ENCODE measurements around the gene EGFR.

The EGFR gene

DNA sequence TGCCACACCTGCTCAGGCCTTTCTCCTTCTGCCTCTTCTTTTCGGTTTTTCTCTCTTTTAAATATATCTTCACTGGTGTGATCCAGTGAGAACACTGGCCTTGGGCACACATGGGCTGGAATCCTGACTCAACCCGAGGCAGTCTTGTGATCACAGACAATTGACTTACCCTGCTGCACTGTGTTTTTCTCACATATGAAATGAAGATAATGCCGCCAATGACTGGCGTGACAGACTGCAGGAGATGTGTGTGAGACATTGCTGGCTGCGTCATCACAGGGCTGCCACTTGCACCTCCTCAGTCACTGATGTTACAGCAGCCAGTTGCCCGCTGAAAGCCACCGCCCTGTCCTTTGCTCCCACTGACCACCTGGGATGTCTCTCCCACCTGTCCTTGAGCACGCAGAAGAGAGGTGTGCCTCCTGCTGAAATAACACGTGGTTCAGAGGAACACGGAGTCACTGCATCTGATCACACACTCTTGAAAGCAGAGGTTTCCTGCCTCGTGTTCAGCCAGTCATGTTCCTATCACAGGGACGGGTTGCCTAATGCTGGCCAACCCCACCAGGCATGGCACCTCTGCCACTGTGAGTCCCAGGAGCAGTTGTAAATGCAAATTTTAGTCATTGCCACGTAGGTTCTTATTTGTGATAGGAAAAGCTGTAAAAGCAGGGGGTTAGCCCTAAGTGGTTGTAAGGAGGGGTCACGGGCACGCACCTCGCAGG is 221.8 kb downstream of the EGFR start:
- ATAC-seq = no peak
- TF ChIP-seq PPARA (CRISPR knock-in tag; IDR thresholded peaks at IDR 0.05; ENCODE audit: borderline replicate concordance) (no peak), SNAI2 (CRISPR knock-in tag; IDR thresholded peaks at IDR 0.05) (no peak), TOX (CRISPR knock-in tag; IDR thresholded peaks at IDR 0.05; ENCODE audit: borderline replicate concordance) (no peak), ISL1 (CRISPR knock-in tag; IDR thresholded peaks at IDR 0.05) (no peak), ZNF8 (CRISPR knock-in tag; IDR thresholded peaks at IDR 0.05) (no peak)
- TF ChIP-seq, protein P1, sequence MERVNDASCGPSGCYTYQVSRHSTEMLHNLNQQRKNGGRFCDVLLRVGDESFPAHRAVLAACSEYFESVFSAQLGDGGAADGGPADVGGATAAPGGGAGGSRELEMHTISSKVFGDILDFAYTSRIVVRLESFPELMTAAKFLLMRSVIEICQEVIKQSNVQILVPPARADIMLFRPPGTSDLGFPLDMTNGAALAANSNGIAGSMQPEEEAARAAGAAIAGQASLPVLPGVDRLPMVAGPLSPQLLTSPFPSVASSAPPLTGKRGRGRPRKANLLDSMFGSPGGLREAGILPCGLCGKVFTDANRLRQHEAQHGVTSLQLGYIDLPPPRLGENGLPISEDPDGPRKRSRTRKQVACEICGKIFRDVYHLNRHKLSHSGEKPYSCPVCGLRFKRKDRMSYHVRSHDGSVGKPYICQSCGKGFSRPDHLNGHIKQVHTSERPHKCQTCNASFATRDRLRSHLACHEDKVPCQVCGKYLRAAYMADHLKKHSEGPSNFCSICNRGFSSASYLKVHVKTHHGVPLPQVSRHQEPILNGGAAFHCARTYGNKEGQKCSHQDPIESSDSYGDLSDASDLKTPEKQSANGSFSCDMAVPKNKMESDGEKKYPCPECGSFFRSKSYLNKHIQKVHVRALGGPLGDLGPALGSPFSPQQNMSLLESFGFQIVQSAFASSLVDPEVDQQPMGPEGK (CRISPR knock-in tag; IDR thresholded peaks at IDR 0.05; ENCODE audit: borderline replicate concordance) = no peak
- TF ChIP-seq, protein P2, sequence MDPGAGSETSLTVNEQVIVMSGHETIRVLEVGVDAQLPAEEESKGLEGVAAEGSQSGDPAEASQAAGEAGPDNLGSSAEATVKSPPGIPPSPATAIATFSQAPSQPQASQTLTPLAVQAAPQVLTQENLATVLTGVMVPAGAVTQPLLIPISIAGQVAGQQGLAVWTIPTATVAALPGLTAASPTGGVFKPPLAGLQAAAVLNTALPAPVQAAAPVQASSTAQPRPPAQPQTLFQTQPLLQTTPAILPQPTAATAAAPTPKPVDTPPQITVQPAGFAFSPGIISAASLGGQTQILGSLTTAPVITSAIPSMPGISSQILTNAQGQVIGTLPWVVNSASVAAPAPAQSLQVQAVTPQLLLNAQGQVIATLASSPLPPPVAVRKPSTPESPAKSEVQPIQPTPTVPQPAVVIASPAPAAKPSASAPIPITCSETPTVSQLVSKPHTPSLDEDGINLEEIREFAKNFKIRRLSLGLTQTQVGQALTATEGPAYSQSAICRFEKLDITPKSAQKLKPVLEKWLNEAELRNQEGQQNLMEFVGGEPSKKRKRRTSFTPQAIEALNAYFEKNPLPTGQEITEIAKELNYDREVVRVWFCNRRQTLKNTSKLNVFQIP (CRISPR knock-in tag; IDR thresholded peaks at IDR 0.05; ENCODE audit: borderline replicate concordance, low read depth) = no peak

DNA sequence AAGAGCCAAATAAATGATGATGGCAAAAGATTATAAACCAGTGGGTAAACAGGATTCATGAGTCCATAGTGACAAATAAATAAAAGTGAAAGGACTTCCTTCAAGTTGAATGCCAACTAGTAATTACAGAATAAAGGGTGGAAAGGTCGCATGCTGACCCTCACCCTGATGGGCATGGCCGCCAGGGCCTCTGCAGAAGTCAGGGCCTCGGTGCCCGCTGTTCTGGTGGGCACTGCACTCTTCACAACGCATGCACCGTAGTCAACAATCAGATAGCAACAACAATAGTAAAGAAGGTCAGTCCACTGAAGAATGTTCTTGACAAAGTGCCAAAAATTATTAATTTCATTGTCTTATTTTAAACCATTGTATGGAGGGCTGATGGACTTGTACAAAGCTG is 223.1 kb downstream of the EGFR start:
- ATAC-seq = no peak
- no peak for TF ChIP-seq ZFP30 (CRISPR knock-in tag; IDR thresholded peaks at IDR 0.05)
- no peak for TF ChIP-seq ZFP3 (CRISPR knock-in tag; IDR thresholded peaks at IDR 0.05)
- TF ChIP-seq OSR1 (CRISPR knock-in tag; IDR thresholded peaks at IDR 0.05) = no peak

DNA sequence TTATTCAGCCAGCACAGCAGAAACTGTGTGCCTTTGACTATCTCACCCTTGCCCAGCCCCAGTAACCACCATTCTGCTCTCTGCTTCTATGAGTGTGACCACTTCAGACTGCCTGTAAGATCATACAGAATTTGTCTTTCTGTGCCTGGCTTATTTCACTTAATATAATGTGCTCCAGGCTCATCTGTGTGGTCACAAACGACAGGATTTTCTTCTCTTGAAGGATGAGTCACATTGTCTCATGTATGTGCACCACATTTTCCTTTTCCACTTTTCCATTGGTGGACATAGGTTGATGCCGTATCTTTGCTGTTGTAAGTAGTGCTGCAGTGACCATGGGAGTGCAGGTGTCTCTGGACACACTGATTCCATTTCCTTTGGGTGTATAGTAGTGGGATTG is 223.8 kb downstream of the EGFR start:
- ATAC-seq = peak; percentile 68
- TF ChIP-seq ZNF565 (CRISPR knock-in tag; conservative IDR thresholded peaks at IDR 0.05; ENCODE audit: low read depth) (no peak), TOX (CRISPR knock-in tag; IDR thresholded peaks at IDR 0.05; ENCODE audit: borderline replicate concordance) (0 out of 2 replicates have a peak, but pooled peaks have one; percentile 35)
- TF ChIP-seq, protein P3, sequence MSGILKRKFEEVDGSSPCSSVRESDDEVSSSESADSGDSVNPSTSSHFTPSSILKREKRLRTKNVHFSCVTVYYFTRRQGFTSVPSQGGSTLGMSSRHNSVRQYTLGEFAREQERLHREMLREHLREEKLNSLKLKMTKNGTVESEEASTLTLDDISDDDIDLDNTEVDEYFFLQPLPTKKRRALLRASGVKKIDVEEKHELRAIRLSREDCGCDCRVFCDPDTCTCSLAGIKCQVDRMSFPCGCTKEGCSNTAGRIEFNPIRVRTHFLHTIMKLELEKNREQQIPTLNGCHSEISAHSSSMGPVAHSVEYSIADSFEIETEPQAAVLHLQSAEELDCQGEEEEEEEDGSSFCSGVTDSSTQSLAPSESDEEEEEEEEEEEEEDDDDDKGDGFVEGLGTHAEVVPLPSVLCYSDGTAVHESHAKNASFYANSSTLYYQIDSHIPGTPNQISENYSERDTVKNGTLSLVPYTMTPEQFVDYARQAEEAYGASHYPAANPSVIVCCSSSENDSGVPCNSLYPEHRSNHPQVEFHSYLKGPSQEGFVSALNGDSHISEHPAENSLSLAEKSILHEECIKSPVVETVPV (CRISPR knock-in tag; IDR thresholded peaks at IDR 0.05) = no peak

DNA sequence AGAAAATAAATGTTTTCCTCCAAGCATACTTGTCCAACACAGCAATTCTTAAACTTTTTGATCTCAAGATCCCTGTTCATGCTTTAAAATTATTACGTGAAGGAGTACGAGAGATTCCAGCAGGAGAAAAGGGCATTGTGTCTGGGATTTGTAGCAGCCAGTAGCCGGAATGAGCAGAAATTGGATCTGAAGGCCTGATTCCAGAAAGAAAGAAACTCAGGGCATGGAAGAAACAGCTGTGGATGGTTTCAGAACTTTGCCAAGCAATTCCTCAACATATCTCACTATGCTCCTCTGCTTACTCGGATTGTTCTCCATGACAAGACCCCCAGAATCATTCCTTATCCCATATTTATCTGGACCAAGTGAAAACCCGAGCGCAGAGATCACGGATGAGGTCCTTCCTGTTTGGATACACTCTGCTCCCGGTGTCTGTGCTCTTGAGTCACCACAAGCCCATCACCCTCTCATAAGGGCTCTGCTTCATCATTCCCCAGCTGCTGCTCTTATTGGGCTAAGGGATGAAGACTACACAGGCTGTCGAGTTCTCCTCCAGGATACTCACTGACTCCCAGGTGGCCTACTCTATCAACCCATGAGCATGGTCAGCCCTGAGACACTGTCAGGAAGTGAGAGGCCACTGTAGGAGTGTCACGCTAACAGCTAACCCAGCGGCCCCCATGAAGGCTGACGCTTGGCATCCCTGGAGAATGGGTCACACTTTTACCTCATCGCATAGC is 225.4 kb downstream of the EGFR start:
- TF ChIP-seq ZC3H10 (CRISPR knock-in tag; IDR thresholded peaks at IDR 0.05) (no peak), CSDC2 (CRISPR knock-in tag; IDR thresholded peaks at IDR 0.05) (no peak), TOX (CRISPR knock-in tag; IDR thresholded peaks at IDR 0.05; ENCODE audit: borderline replicate concordance) (no peak), ZFP3 (CRISPR knock-in tag; IDR thresholded peaks at IDR 0.05) (no peak)
- TF ChIP-seq, protein P1 (CRISPR knock-in tag; IDR thresholded peaks at IDR 0.05; ENCODE audit: borderline replicate concordance) = no peak
- TF ChIP-seq, protein P2 (CRISPR knock-in tag; IDR thresholded peaks at IDR 0.05; ENCODE audit: borderline replicate concordance, low read depth) = no peak
- no peak for ATAC-seq

DNA sequence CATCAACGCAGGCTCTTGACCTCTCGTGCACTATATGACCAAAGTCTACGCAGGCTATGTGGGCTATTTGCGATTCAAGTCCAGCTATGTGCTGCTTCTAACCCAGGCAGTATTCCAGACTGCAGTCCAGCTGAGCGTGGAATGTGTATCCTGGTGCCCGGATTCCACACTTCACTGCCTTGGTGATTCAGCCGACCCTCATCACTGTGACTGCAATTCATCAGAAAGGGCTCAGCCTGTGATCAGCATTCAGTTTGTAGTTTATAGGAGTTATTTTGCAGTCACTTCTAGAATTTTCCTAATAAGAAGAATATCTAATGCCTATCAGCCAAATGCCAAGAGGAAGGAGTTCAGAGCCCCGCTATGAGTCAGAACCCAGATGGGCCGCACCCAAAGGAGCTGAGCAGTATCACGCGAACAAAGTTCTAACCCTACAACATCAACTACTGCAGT is 226.5 kb downstream of the EGFR start:
- TF ChIP-seq ESRRG (CRISPR knock-in tag; IDR thresholded peaks at IDR 0.05) = no peak
- peak; percentile 53; the same call in 1 of the 2 replicates for TF ChIP-seq TOX (CRISPR knock-in tag; IDR thresholded peaks at IDR 0.05; ENCODE audit: borderline replicate concordance)
- peak; percentile 82 for ATAC-seq

Data from SK-N-SH treated with all-trans-retinoic acid at 6 μM for 48 hours (cell line).